Astrocyte (in vitro differentiated cells and primary cell): ENCODE measurements around the gene DERL2. TPM values are rescaled to one million over a fixed set of nuclear protein-coding genes. Genes with fewer than 3 reads are reported as not detected.

Experiments used
- DNase-seq: peaks from one replicate; pipeline ENCODE4 v3.0.0-alpha.2; 2010; ENCODE audit warnings: low read depth
- FAIRE-seq: peaks from 2 replicates; lab custom pipeline; 2011; peaks lifted over from hg19 to GRCh38; lab: Jason Lieb, UNC
- H2AFZ ChIP-seq: 2 replicates; pipeline ENCODE4 v1.6.0; 2012; ENCODE audit warnings: low read depth, low read length, inconsistent platforms
- H3K27ac ChIP-seq: 2 replicates; pipeline ENCODE4 v1.5.1; 2011; ENCODE audit warnings: low read depth, low read length, inconsistent platforms
- H3K27me3 ChIP-seq: 2 replicates; pipeline ENCODE4 v1.6.0; 2011; ENCODE audit warnings: low read length, inconsistent platforms; ENCODE audit not compliant: insufficient read depth
- H3K36me3 ChIP-seq: 2 replicates; pipeline ENCODE4 v1.5.1; 2011; ENCODE audit warnings: low read length, inconsistent platforms; ENCODE audit not compliant: insufficient read depth
- H3K4me1 ChIP-seq: 2 replicates; pipeline ENCODE4 v1.5.1; 2011; ENCODE audit warnings: low read length, inconsistent platforms; ENCODE audit not compliant: insufficient read depth
- H3K4me2 ChIP-seq: 2 replicates; pipeline ENCODE4 v1.6.0; 2012; ENCODE audit warnings: low read length, inconsistent platforms
- H3K4me3 ChIP-seq: 2 replicates; pipeline ENCODE4 v1.5.1; 2011; ENCODE audit warnings: low read depth, mild to moderate bottlenecking, low read length, inconsistent platforms; ENCODE audit not compliant: insufficient read depth
- H3K79me2 ChIP-seq: 2 replicates; pipeline ENCODE4 v1.6.0; 2012; ENCODE audit warnings: mild to moderate bottlenecking, low read length, inconsistent platforms; ENCODE audit not compliant: insufficient read depth
- H3K9ac ChIP-seq: 2 replicates; pipeline ENCODE4 v1.6.0; 2012; ENCODE audit warnings: mild to moderate bottlenecking, low read length, inconsistent platforms
- H3K9me3 ChIP-seq: 2 replicates; pipeline ENCODE4 v1.5.1; 2012; ENCODE audit warnings: low read depth, mild to moderate bottlenecking, low read length, inconsistent platforms; ENCODE audit not compliant: insufficient read depth
- H4K20me1 ChIP-seq: 2 replicates; pipeline ENCODE4 v1.6.0; 2012; ENCODE audit warnings: low read length, inconsistent platforms; ENCODE audit not compliant: insufficient read depth
- H3K27ac Mint-ChIP-seq: one replicate; pipeline ENCODE4 v1.8.0; 2021; ENCODE audit warnings: mild to moderate bottlenecking, mixed read lengths; ENCODE audit not compliant: unreplicated experiment
- H3K27me3 Mint-ChIP-seq: one replicate; pipeline ENCODE4 v1.8.0; 2021; ENCODE audit warnings: low read depth, mixed read lengths; ENCODE audit not compliant: unreplicated experiment
- H3K36me3 Mint-ChIP-seq: one replicate; pipeline ENCODE4 v1.8.0; 2021; ENCODE audit warnings: low read depth, mixed read lengths; ENCODE audit not compliant: unreplicated experiment
- H3K4me1 Mint-ChIP-seq: one replicate; pipeline ENCODE4 v1.8.0; 2021; ENCODE audit warnings: low read depth, mixed read lengths; ENCODE audit not compliant: unreplicated experiment
- H3K4me3 Mint-ChIP-seq: one replicate; pipeline ENCODE4 v1.8.0; 2021; ENCODE audit warnings: mild to moderate bottlenecking, moderate library complexity, mixed read lengths; ENCODE audit not compliant: unreplicated experiment
- H3K9me3 Mint-ChIP-seq: one replicate; pipeline ENCODE4 v1.8.0; 2021; ENCODE audit warnings: mild to moderate bottlenecking, mixed read lengths; ENCODE audit not compliant: unreplicated experiment
- EZH2 ChIP-seq: IDR thresholded peaks from 2 replicates; pipeline ENCODE4 v1.6.1; 2012; ENCODE audit warnings: mild to moderate bottlenecking, low read length, inconsistent platforms; ENCODE audit not compliant: insufficient read depth
- total RNA-seq: library from RNA; stranded (reverse); gene quantifications from 2 replicates; pipeline ENCODE4 v1.2.1, GENCODE V29; 2021
- TF ChIP-seq, protein P1 (sequence below): IDR thresholded peaks from 2 replicates; pipeline ENCODE4 v1.5.1; 2011; ENCODE audit warnings: low read depth, mild to moderate bottlenecking, inconsistent platforms, low read length, moderate library complexity; ENCODE audit not compliant: insufficient read depth

DERL2 gene
- total RNA-seq, 1 donor from 2014 or later, result 90.1 TPM

DNA sequence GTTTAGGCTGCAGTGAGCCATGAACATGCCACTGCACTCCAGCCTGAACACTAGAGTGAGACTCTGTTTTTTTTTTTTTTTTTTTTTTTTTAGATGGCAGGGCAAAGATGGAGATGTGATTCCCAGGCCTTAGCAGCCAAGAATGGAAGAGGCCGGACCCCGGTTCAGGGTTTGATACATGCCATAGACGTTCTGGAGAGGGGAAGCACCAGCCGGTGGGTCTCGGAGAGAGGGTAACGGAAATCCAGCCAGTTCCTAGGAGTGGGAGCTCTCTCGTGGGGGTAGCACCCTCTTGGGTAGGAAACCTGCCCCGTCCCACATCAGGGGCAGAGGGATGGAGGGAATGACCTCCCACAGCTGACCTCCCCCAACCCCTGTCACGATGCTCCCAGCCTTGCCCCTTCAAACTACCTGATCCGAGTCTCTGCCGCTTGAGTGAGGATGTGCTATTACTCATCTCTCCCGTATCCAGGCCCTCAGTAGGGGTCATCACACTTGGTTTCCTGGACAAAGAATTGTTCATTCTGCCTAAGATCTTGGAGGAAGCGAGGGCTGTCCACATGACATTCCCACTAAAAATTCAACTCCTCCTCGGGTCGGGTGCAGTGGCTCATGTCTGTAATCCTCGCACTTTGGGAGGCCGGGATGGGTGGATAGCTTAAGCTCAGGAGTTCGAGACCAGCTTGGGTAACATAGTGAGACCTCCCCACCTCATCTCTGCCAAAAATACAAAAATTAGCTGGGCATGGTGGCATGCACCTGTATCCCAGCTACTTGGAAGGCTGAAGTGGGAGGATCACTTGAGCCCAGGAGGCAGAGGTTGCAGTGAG is 47.7 kb upstream of the DERL2 start:
- H3K9ac ChIP-seq, result no peak overlapping the region
- no peaks in the 10 kb centered on the region for H3K27me3 ChIP-seq
- H3K4me1 Mint-ChIP-seq, result peaks cover 9% of the 10 kb centered on the region
- no peaks in the 10 kb centered on the region for H3K79me2 ChIP-seq
- H3K9me3 ChIP-seq, result no peaks in the 10 kb centered on the region
- no peak overlapping the region for H2AFZ ChIP-seq
- no peaks in the 10 kb centered on the region for H4K20me1 ChIP-seq
- H3K36me3 ChIP-seq, result no peaks in the 10 kb centered on the region
- no peak for FAIRE-seq
- H3K4me3 Mint-ChIP-seq, result no peak overlapping the region
- no peak for DNase-seq
- no peak overlapping the region for H3K4me3 ChIP-seq
- TF ChIP-seq, protein P1, sequence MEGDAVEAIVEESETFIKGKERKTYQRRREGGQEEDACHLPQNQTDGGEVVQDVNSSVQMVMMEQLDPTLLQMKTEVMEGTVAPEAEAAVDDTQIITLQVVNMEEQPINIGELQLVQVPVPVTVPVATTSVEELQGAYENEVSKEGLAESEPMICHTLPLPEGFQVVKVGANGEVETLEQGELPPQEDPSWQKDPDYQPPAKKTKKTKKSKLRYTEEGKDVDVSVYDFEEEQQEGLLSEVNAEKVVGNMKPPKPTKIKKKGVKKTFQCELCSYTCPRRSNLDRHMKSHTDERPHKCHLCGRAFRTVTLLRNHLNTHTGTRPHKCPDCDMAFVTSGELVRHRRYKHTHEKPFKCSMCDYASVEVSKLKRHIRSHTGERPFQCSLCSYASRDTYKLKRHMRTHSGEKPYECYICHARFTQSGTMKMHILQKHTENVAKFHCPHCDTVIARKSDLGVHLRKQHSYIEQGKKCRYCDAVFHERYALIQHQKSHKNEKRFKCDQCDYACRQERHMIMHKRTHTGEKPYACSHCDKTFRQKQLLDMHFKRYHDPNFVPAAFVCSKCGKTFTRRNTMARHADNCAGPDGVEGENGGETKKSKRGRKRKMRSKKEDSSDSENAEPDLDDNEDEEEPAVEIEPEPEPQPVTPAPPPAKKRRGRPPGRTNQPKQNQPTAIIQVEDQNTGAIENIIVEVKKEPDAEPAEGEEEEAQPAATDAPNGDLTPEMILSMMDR, result no peak
- peaks cover 2% of the 10 kb centered on the region for H3K27me3 Mint-ChIP-seq
- no peak overlapping the region for H3K27ac Mint-ChIP-seq
- no peaks in the 10 kb centered on the region for H3K36me3 Mint-ChIP-seq
- H3K4me1 ChIP-seq, result peaks cover 17% of the 10 kb centered on the region
- no peaks in the 10 kb centered on the region for H3K9me3 Mint-ChIP-seq
- no peak overlapping the region for H3K27ac ChIP-seq
- peak overlapping the region; percentile 9 for H3K4me2 ChIP-seq

DNA sequence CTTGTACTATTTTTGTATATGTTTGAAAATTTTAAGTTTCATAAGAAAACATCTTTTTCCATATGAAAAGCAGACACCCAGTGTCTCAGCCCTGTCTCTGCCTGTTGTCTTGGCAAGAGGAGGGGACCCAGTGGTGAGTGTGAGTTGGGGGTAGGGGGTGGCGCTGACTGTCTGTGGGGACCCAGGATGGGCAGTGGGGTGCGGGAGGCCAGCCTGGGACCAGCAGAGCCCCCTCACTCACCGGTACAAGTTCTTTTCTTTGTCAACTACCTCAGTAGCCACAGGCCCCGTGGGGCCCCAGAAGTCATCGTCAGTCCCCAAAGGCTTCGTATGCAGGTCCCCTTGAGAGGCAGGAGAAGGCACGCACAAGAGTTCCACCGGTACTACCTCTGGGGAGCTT is 46.6 kb upstream of the DERL2 start:
- Histone ChIP-seq H3K36me3 (no peaks in the 10 kb centered on the region), H3K4me1 (peaks cover 20% of the 10 kb centered on the region), H3K9me3 (no peaks in the 10 kb centered on the region), H4K20me1 (no peaks in the 10 kb centered on the region), H3K4me2 (no peak overlapping the region), H3K27ac (no peak overlapping the region), H3K9ac (no peak overlapping the region), H3K27me3 (no peaks in the 10 kb centered on the region), H3K79me2 (no peaks in the 10 kb centered on the region), H2AFZ (no peak overlapping the region), H3K4me3 (no peak overlapping the region)
- no peak overlapping the region for H3K4me3 Mint-ChIP-seq
- H3K36me3 Mint-ChIP-seq, result no peaks in the 10 kb centered on the region
- H3K27ac Mint-ChIP-seq, result no peak overlapping the region
- H3K27me3 Mint-ChIP-seq, result no peaks in the 10 kb centered on the region
- FAIRE-seq (no peak), DNase-seq (no peak)
- peaks cover 13% of the 10 kb centered on the region for H3K4me1 Mint-ChIP-seq
- no peaks in the 10 kb centered on the region for H3K9me3 Mint-ChIP-seq
- TF ChIP-seq EZH2, result no peak
- TF ChIP-seq, protein P1, result no peak

DNA sequence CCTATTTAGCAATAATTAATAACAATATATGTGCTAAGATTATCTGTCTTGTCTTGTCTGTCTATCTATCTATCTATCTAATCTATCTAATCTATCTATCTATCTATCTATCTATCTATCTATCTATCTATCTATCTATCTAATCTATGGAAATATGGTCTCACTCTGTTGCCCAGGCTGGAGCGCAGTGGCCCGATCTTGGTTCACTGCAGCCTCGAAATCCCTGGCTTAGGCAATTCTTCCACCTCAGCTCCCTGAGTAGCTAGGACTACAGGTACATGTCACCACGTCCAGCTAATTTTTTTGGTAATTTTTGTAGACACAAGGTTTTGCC is 45.1 kb upstream of the DERL2 start:
- H2AFZ ChIP-seq, result no peak overlapping the region
- no peak overlapping the region for H3K4me3 ChIP-seq
- H3K36me3 ChIP-seq, result no peaks in the 10 kb centered on the region
- Mint-ChIP-seq H3K36me3 (no peaks in the 10 kb centered on the region), H3K9me3 (no peaks in the 10 kb centered on the region), H3K4me3 (no peak overlapping the region), H3K27me3 (no peaks in the 10 kb centered on the region), H3K27ac (no peak overlapping the region), H3K4me1 (peaks cover 28% of the 10 kb centered on the region)
- TF ChIP-seq, protein P1, result no peak
- TF ChIP-seq EZH2, result no peak
- no peak overlapping the region for H3K27ac ChIP-seq
- peaks cover 29% of the 10 kb centered on the region for H3K4me1 ChIP-seq
- no peaks in the 10 kb centered on the region for H3K9me3 ChIP-seq
- H3K4me2 ChIP-seq, result no peak overlapping the region
- H3K27me3 ChIP-seq, result no peaks in the 10 kb centered on the region
- H3K9ac ChIP-seq, result no peak overlapping the region
- FAIRE-seq (no peak), DNase-seq (no peak)
- no peaks in the 10 kb centered on the region for H3K79me2 ChIP-seq
- no peaks in the 10 kb centered on the region for H4K20me1 ChIP-seq
